ENCODE data around the gene CLINT1. TPM values are rescaled to one million over a fixed set of nuclear protein-coding genes. Genes with fewer than 3 reads are reported as not detected.

The CLINT1 gene
- total RNA-seq, 4 donors from 2014 or later, result 89.3 to 122 (median 107) TPM

GRCh38 chr5:157827423-157827822, 31.5 kb downstream of the CLINT1 start:
- no peak for DNase-seq (ENCODE audit: low spot score in 2 of 2)
- no peak overlapping the region for H3K4me3 ChIP-seq (ENCODE audit: low read depth, poor library complexity, severe bottlenecking)
- intact Hi-C loops (cut with DNase I; ENCODE audit: low total_unique reads), result no loop called here
- TF ChIP-seq POLR2A (IDR thresholded peaks at IDR 0.05), result no peak
- TF ChIP-seq CTCF (IDR thresholded peaks at IDR 0.05), result no peak
- 25 to 37% methylated on average over 3 of the region's 3 CpGs for WGBS, 2 donors

- intact Hi-C loops (cut with DNase I; ENCODE audit: low total_unique reads), result no loop called here
- TF ChIP-seq POLR2A (IDR thresholded peaks at IDR 0.05) (no peak), CTCF (IDR thresholded peaks at IDR 0.05) (no peak)
These were observed 35.3 kb downstream of the CLINT1 start for GRCh38 chr5:157823655-157824054.

GRCh38 chr5:157821822-157822622, 36.9 kb downstream of the CLINT1 start:
- H3K4me3 ChIP-seq (ENCODE audit: low read depth, poor library complexity, severe bottlenecking), result no peak overlapping the region
- 85 to 88% methylated on average over 7 of the region's 7 CpGs for WGBS, 2 donors
- intact Hi-C loops (cut with DNase I; ENCODE audit: low total_unique reads), result no loop called here
- TF ChIP-seq CTCF (IDR thresholded peaks at IDR 0.05), result no peak
- DNase-seq (ENCODE audit: low spot score in 2 of 2), result no peak

More at GRCh38 chr5:157823655-157824054, 35.3 kb downstream of the CLINT1 start:
- no peak overlapping the region for H3K4me3 ChIP-seq (ENCODE audit: low read depth, poor library complexity, severe bottlenecking)
- WGBS, 2 donors, result 95 to 96% methylated on average over 8 of the region's 8 CpGs
- no peak for DNase-seq (ENCODE audit: low spot score in 2 of 2)

GRCh38 chr5:157821405-157821804, 37.5 kb downstream of the CLINT1 start:
- intact Hi-C loops (cut with DNase I; ENCODE audit: low total_unique reads), result no loop called here
- 89 to 90% methylated on average over 1 of the region's 1 CpG for WGBS, 2 donors
- DNase-seq (ENCODE audit: low spot score in 2 of 2), result no peak
- no peak overlapping the region for H3K4me3 ChIP-seq (ENCODE audit: low read depth, poor library complexity, severe bottlenecking)
- TF ChIP-seq POLR2A (IDR thresholded peaks at IDR 0.05) (no peak), CTCF (IDR thresholded peaks at IDR 0.05) (no peak)

- no peak overlapping the region for H3K4me3 ChIP-seq (ENCODE audit: low read depth, poor library complexity, severe bottlenecking)
- 31 to 33% methylated on average over 6 of the region's 6 CpGs for WGBS, 2 donors
- no peak for TF ChIP-seq POLR2A (IDR thresholded peaks at IDR 0.05)
- no peak for DNase-seq (ENCODE audit: low spot score in 2 of 2)
- intact Hi-C loops (cut with DNase I; ENCODE audit: low total_unique reads), result no loop called here
These were observed 38.2 kb downstream of the CLINT1 start for GRCh38 chr5:157820593-157821252.

GRCh38 chr5:157819502-157820115, 39.3 kb downstream of the CLINT1 start:
- intact Hi-C loops (cut with DNase I; ENCODE audit: low total_unique reads), result loop anchor here (10.0 kb wide), 1 partner anchor 135 kb away; no protein-coding TSS in a partner anchor

More at GRCh38 chr5:157819502-157820115, 39.3 kb downstream of the CLINT1 start:
- 61 to 63% methylated on average over 3 of the region's 3 CpGs for WGBS, 2 donors
- TF ChIP-seq CTCF (IDR thresholded peaks at IDR 0.05) (no peak), POLR2A (IDR thresholded peaks at IDR 0.05) (no peak)
- DNase-seq (ENCODE audit: low spot score in 2 of 2), result no peak
- H3K4me3 ChIP-seq (ENCODE audit: low read depth, poor library complexity, severe bottlenecking), result no peak overlapping the region
